AG04450 (cell line): ENCODE measurements around the gene CCNQ. TPM values are rescaled to one million over a fixed set of nuclear protein-coding genes. Genes with fewer than 3 reads are reported as not detected.

Source experiments
- CTCF ChIA-PET: fragments of 300-600, 350-600 bp; formaldehyde crosslinking; extraction: SDS; loops from one replicate; lab custom pipeline; 2022; ENCODE audit warnings: antibody characterized with exemption, inconsistent platforms; lab: Charles Lee
- POLR2A ChIA-PET: fragments of 350-600 bp; formaldehyde crosslinking; extraction: SDS; loops from one replicate; lab custom pipeline; 2021; ENCODE audit warnings: antibody characterized with exemption, inconsistent platforms; lab: Yijun Ruan, JAX
- DNase-seq: peaks from one replicate; pipeline ENCODE4 v3.0.0-alpha.2; 2011; ENCODE audit warnings: low read depth, low spot score
- H3K27ac ChIP-seq: one replicate; pipeline ENCODE4 v1.5.1; 2012; ENCODE audit warnings: low read depth, low read length, control low read depth
- H3K27me3 ChIP-seq: one replicate; pipeline ENCODE4 v1.6.0; 2012; ENCODE audit warnings: low read length; ENCODE audit not compliant: control insufficient read depth, insufficient read depth
- H3K4me3 ChIP-seq: 2 replicates; pipeline ENCODE4 v1.5.1; 2011; ENCODE audit warnings: mild to moderate bottlenecking, low read depth, low read length, control low read depth
- H3K9me3 ChIP-seq: 2 replicates; pipeline ENCODE4 v1.5.1; 2012; ENCODE audit warnings: low read length; ENCODE audit not compliant: control insufficient read depth, insufficient read depth
- CTCF ChIP-seq: IDR thresholded peaks from 2 replicates; pipeline ENCODE4 v1.5.1; 2011; ENCODE audit warnings: low read depth, low read length, control low read depth, inconsistent platforms
- polyA plus RNA-seq: library from polyadenylated mRNA; depleted of rRNA; stranded (reverse); fragments of >200 nt; gene quantifications from 2 replicates; pipeline ENCODE4 v1.2.3, GENCODE V29; 2011

Gene CCNQ
- polyA plus RNA-seq, 1 experiment: 23.6 TPM

- ChIA-PET CTCF (no interaction called here), POLR2A (no interaction called here)
- no peak for DNase-seq
- H3K27ac ChIP-seq: no peak overlapping the region
- H3K27me3 ChIP-seq: peaks cover 16% of the 10 kb centered on the region
- H3K9me3 ChIP-seq: no peaks in the 10 kb centered on the region
- TF ChIP-seq CTCF: no peak
- H3K4me3 ChIP-seq: no peak overlapping the region
Observed at GRCh38 chrX:153625271-153626024, 26.5 kb upstream of the CCNQ start.

- POLR2A ChIA-PET: no interaction called here
Observed at GRCh38 chrX:153624196-153625091, 25.5 kb upstream of the CCNQ start.

GRCh38 chrX:153623310-153624029 is 24.5 kb upstream of the CCNQ start:
- no peak for TF ChIP-seq CTCF
- no peak for DNase-seq
- ChIA-PET POLR2A (no interaction called here), CTCF (interaction anchor here (0.6 to 1.1 kb wide), 3 partner anchors 11 to 45 kb away, joined by 6 to 7 read pairs (median 6); no protein-coding TSS in a partner anchor)
- Histone ChIP-seq H3K9me3 (no peaks in the 10 kb centered on the region), H3K27me3 (peaks cover 18% of the 10 kb centered on the region), H3K27ac (no peak overlapping the region), H3K4me3 (no peak overlapping the region)

More at GRCh38 chrX:153624196-153625091, 25.5 kb upstream of the CCNQ start:
- Histone ChIP-seq H3K9me3 (no peaks in the 10 kb centered on the region), H3K4me3 (no peak overlapping the region), H3K27ac (no peak overlapping the region), H3K27me3 (peaks cover 18% of the 10 kb centered on the region)
- no peak for DNase-seq
- CTCF ChIA-PET: no interaction called here
- TF ChIP-seq CTCF: no peak

GRCh38 chrX:153622661-153623309 is 23.8 kb upstream of the CCNQ start:
- H3K27me3 ChIP-seq: peaks cover 18% of the 10 kb centered on the region
- DNase-seq: no peak
- ChIA-PET POLR2A (no interaction called here), CTCF (interaction anchor here (1.1 kb wide), 2 partner anchors 13 to 45 kb away, joined by 6 to 7 read pairs; no protein-coding TSS in a partner anchor)
- TF ChIP-seq CTCF: no peak
- H3K4me3 ChIP-seq: no peak overlapping the region
- H3K9me3 ChIP-seq: no peaks in the 10 kb centered on the region
- H3K27ac ChIP-seq: no peak overlapping the region
